Ramos (cell line): Measurements from ENCODE around the gene DHRS2.
"Not testable (repeated sequence)": the region's sequence is repeated elsewhere in the genome, so short reads cannot be mapped to it uniquely, and the experiment has no call there.

Experiments
- in situ Hi-C: fragments of 300-500 bp; cut with MboI; formaldehyde crosslinking; loops from one replicate; pipeline ENCODE4 v1.14.3; 2022; ENCODE audit warnings: low sequenced_read_pairs; ENCODE audit not compliant: unreplicated experiment

The DHRS2 gene

GRCh38 chr14:23675337-23675736, 39.2 kb downstream of the DHRS2 start:
- in situ Hi-C loops = no loop called here

- in situ Hi-C loops = no loop called here
Observed at GRCh38 chr14:23675906-23676305, 39.7 kb downstream of the DHRS2 start.

- in situ Hi-C loops = no loop called here
Observed at GRCh38 chr14:23681337-23681736, 45.2 kb downstream of the DHRS2 start.

GRCh38 chr14:23689709-23690514, 53.7 kb downstream of the DHRS2 start:
- in situ Hi-C loops = not testable (repeated sequence)

- in situ Hi-C loops = no loop called here
Observed at GRCh38 chr14:23692416-23692815, 56.3 kb downstream of the DHRS2 start.

GRCh38 chr14:23693252-23693775, 57.1 kb downstream of the DHRS2 start:
- in situ Hi-C loops = no loop called here

GRCh38 chr14:23694085-23694948, 58.2 kb downstream of the DHRS2 start:
- in situ Hi-C loops = no loop called here
